HPDE6-E6E7 (cell line): ENCODE results near the gene AP1G2.
"Not testable (repeated sequence)": the region's sequence is repeated elsewhere in the genome, so short reads cannot be mapped to it uniquely, and the experiment has no call there.

Experiments
- DNase-seq: peaks from one replicate; pipeline ENCODE4 v3.0.0; 2011; ENCODE audit warnings: missing footprints; ENCODE audit errors: extremely low spot score

AP1G2 gene

DNA sequence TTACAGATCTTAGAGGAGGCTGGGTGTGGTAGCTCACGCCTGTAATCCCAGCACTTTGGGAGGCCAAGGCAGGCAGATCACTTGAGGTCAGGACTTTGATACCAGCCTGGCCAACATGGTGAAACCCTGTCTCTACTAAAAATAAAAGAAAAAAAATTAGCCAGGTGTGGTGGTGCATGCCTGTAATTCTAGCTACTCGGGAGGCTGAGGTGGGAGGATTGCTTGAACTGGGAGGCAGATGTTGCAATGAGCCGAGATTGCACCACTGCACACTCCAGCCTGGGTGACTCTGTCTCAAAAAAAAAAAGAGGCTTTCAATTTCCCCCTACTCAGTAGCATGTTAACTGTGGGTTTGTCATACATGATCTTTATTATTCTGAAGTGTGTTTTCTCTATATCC, 26.6 kb upstream of the AP1G2 start:
- not testable (repeated sequence) for DNase-seq

DNA sequence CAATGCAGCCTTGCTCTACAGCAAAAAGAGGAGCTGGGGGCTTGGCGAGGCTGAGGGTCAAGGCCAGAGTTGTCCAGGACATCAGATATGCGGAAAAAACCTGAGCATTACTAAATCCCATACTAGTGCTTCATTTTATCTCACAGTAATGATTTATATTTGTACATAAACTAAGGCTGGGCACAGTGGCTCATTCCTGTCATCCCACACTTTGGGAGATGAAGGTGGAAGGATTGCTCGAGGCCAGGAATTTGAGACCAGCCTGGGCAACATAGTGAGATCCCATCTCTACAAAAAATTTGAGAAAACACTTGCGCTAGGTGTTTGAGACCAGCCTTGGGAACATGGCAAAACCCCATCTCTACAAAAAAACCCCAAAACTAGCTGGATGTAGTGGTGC, 22.6 kb upstream of the AP1G2 start:
- DNase-seq, result no peak

DNA sequence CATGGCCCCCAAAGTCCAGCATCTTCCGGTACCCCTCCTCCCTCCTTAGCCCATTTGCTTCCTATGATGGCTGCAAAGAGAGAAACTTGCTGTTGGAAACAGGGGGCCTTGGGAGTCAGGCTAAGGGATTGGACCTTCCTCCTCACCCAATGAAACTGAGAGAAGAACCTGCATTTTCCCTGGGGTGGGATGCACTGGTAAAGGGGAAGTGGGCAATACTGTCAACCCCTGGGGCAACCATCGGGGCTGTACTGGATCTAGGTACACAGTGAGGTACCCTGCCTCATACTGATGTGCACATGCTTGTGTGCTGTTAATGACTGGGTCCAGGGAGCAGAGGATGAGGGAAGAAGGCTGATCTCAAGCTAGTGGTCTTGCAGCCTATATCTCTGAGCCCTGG, 22.0 kb upstream of the AP1G2 start:
- no peak for DNase-seq

DNA sequence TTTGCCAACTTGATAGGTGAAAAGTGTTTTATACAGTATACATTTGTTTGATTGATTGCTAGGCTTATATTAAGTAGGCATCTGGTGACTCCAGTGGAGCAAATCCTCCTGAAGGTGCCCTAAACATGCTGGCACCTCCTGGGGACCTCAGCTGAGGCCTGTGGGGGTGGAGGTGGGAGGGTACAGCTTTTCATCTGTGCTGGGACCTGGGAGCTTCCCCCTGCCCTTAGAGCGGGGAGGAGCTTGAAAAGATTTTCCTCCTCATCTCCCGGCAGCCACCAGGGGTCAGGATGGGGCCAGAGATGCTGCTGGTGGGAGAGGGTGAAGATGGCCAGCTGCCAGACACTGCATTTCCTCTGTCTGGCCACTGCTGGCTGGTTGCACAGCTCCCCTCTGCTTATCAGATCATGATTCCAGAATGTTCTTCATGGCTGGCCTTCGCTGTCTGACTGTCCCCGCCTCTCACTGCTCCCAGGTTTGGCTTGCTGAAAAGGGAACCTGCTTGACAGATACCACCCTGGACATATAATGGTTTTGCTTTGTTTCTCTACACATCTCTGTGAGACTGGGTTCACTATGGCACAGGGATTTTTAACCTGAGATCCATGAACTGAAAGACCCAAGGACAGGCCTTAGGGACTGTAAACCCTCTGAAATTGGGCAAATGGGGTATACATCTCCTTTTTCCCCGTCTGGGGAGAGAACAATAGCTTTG, 21.4 kb upstream of the AP1G2 start:
- DNase-seq, result peak; percentile 81

DNA sequence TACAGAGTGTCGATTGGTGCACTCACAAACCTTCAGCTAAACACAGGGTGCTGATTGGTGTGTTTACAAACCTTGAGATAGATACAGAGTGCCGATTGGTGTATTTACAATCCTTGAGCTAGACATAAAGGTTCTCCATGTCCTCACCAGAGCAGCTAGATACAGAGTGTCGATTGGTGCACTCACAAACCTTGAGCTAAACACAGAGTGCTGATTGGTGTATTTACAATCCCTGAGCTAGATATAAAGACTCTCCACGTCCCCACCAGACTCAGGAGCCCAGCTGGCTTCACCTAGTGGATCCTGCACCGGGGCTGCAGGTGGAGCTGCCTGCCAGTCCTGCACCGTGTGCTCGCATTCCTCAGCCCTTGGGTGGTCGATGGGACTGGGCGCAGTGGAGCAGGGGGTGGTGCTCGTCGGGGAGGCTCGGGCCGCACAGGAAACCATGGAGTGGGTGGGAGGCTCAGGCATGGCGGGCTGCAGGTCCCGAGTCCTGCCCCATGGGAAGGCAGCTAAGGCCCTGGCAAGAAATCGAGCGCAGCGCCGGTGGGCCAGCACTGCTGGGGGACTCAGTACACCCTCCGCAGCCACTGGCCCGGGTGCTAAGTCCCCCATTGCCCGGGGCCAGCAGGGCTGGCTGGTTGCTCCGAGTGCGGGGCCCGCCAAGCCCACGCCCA, 17.1 kb upstream of the AP1G2 start:
- not testable (repeated sequence) for DNase-seq

DNA sequence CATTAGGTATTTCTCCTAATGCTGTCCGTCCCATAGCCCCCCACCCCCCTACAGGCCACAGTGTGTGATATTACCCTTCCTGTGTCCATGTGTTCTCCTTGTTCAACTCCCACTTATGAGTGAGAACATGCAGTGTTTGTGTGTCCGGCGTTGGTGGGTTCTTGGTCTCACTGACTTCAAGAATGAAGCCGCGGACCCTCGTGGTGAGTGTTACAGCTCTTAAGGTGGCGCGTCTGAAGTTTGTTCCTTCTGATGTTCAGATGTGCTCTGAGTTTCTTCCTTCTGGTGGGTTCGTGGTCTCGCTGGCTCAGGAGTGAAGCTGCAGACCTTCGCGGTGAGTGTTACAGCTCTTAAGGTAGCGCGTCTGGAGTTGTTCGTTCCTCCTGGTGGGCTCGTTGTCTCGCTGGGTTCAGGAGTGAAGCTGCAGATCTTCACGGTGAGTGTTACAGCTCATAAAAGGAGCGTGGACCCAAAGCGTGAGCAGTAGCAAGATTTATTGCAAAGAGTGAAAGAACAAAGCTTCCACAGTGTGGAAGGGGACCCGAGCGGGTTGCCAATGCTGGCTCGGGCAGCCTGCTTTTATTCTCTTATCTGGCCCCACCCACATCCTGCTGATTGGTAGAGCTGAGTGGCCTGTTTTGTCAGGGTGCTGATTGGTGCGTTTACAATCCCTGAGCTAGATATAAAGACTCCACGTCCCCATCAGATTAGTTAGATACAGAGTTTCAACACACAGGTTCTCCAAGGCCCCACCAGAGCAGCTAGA, 16.4 kb upstream of the AP1G2 start:
- DNase-seq, result not testable (repeated sequence)

DNA sequence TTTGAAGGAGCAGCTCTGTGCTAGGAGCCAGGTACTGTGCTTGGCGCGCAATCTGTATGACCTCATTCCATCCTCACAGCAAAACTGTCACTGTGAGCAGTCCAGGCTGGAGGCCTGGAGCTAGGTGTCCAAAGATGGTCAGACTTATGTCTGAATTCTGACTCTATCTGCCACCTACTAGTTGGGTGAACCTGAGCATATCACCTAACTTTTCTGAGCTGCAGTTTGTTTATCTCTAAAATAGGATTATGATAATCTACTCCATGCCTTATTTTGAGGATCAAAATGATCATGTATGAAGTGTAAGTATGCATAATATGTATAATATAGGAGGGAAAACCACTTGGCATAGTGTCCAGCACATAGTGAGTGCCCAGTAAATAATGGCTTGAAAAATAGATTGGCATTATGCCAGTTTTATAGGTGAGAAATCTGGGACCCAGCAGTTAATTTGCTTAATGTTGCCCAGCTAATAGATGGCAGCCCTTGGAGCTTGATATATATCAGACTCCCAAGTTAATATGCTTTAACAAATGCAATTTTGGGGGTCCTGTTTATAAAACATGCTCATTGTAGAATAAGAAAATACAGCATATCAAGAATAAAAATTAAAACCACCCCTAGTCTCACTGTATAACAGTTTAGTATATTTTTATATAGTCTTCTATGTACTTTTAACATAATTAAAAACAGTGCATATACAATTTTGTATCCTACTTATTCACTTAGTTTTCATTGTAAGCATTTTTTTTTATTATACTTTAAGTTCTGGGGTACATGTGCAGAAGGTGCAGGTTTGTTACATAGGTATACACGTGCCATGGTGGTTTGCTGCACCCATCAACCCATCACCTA, 15.5 kb upstream of the AP1G2 start:
- no peak for DNase-seq

DNA sequence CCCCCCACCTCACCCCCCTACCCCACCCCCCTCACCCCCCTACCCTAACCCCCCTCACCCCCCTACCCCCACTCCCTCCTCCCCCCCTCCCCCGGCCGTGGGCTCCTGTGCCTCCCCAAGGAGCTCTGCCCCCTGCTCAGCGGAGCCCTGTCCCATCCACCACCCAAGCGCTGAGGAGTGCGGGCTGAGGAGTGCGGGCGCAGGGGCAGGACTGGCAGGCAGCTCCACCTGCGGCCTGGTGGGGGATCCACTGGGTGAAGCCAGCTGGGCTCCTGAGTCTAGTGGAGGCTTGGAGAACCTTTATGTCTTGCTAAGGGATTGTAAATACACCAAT, 13.3 kb upstream of the AP1G2 start:
- no peak for DNase-seq

DNA sequence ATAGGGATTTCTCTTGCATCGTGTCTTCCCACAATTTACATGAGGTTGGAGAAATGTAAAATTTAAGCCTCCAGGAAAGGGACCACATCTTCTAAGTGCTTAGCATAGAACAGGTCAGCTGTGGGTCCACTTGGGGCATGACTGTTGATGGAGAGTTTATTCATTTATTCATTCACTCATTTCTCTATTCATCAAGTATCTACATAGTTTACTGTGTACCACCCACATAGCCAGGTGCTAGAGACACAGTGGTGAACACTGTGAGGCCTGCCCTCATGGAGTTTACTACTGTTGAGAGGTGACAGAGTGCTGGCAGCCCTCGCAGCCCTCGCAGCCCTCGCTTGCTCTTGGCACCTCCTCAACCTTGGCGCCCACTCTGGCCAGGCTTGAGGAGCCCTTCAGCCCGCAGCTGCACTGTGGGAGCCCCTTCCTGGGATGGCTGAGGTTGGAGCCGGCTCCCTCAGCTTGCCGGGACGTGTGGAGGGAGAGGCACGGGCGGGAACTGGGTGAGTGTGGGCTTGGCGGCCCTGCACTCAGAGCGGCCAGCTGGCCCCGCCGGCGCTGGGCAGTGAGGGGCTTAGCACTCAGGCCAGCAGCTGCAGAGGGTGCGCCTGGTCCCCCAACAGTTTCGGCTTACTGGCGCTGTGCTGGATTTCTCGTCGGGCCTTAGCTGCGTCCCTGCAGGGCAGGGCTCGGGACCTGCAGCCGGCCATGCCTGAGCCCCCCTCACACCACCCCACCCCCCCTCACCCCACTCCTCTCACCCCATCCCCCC, 12.7 kb upstream of the AP1G2 start:
- DNase-seq, result no peak

DNA sequence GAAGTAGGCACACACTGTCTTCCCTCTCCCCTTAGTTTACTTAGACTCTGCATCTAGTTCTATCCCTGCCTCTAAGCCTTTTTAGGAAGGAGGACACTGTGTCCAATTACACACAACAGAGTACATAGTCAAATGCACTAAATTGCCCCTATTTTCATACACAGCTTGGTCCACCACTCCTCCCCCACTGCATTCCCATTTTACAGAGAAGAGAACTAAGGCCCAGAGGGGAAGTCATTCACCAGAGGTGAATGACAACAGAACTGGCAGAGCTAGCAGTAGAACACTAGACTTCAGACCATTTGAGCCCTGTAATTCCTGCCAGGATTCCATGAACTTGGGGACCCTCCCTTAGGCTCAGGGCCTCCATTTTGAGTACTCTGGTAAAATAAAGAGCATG, 12.1 kb upstream of the AP1G2 start:
- no peak for DNase-seq

DNA sequence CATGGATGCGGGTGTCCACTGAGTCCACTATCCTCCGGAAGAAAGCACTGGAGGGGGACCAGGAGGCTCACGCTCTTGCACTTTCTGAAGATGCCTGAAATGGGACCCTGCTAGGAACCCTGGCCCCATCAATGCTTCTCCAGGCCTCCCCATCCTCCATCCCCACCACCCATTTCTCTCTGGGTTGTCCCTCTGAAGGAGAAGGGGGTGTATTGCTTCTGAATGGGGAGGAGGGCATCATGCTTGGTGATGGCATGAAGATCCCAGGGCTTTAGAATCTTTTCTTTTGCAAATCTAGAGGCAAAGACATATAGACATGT, 11.7 kb upstream of the AP1G2 start:
- no peak for DNase-seq

DNA sequence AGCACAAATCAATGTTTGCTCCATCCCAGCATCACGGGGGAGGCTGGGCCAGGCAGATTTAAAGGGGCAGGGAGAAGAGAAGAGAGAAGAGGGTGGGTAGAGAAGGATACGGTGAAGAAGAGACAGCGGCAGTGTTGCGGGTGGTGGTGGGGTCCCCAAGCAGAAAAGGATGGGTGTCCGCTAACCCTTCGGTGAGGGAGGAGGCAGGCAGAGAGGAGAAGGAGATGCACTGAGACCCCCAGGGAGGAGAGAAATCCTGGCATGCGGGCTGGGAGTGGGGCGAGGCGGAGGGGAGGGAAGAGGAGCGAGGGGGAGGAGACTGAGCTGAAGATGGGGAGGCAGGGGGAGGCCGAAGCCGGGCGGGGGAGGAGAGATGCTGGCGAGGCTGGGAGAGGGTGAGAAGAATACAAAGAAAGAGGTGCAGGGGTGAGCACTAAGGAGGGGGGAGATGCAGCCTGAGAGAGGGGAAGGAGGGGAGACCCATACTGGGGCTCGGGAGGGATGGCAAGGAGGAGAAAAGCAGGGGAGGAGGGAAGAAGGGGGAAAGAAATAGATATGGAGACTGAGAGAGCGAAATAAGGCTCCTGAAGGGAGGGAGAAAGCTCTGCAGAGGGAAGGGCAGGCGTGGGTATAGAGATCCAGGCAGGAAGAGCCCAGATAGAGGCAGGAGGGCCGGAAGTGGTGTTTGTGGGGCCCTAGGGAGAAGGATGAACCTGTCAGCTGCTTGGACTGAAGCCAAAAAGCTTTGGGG, 11.1 kb upstream of the AP1G2 start, which contains the start of gene JPH4:
Gene JPH4, minus strand, starts transcription at position 231 of the 751 bp plus-strand sequence. CDS start 1,337 bp downstream, outside the sequence.
- DNase-seq, result no peak

DNA sequence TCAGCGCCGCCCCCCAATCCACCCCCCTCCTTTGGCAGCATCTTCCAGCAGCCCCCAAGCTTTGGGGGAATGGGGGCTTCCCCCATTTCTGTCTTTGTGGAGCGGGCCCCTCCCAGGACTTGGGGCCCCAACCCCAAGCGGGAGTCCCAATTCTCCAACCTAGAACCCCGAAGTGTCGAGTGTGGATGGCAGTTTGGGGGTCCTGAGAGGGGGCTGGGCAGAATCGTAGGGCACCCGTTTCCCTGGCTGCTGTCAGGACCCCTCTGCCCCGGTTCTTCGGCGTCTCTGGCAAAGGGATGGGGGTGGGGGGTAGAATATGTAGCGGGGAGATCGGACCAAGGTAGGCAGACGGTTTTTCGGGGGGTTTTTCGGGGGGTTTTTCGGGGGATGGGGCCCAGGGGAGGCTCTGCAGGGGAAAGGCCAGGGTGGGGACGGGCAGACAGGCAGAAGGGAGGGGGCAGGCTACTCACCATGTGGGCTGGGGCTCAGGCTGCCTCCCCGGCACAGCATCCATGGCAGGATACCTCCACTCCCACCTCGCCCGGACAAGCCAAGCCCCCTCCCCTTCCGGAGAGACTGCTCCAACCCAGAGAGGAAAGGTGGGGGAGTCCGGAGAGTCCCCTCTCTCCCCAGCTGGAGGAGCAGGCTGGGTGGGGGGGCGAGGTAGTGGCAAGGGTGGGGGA, 10.3 kb upstream of the AP1G2 start:
- DNase-seq, result no peak

DNA sequence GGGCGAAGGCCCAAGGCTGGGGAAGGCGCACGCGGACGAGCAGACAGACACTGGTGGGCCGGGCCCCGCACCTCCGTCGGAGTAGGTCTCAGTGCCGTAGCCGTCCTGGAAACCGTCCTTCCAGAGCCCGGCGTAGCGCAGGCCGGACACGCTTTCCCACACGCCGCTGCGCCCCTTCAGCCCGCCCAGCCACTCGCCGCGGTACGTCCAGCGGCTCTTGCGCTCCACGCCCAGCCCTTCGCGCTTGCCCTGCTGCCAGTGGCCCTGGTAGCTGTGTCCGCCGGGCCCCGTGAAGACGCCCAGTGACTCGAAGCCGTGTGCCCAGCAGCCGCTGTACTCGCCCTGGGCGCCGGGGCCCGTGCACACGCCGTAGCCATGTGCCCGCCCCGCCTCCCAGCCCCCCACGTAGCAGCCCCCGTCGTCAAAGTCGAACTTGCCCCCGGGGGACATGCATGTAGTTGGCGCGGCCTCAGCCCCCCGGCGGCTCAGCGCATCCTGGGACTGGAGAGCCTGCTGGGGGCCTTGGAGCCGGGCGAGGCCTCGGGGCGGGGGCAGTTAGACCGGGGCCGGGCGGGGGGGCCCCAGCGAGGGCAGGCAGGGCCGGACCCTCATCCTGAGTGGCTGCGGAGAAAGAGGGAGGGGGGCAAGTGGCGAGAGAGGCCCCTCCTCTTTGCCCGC, 9.6 kb upstream of the AP1G2 start:
- DNase-seq, result no peak

DNA sequence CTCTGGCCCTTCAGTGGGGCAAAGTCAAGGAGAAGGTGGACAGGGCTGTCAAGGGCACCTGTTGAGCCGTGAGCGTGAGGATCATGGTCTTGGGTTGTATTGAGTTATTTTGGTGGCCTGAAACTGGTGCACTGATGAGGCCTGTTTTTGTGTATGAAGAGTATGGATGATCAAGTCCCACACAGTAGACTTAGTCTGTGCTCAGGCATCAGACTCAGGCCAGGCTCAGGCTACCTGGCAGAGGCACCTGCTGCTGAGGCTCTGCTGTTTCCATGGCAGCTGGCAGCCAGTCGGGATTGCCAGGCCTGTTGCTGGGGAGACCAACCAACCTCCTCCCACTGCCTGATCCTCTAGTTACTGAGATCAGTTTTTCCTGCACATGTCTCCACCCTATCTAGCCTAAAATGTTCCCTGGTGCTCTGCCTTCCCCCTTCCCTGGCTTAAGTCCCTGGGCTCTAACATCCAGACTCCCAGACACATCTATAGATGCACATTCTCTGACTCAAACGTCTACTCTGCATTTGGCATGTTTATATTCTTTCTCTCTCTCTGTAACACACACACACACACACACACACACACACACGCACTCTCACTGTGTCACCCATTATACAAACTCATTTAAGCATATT, 5.9 kb upstream of the AP1G2 start:
- DNase-seq, result no peak

DNA sequence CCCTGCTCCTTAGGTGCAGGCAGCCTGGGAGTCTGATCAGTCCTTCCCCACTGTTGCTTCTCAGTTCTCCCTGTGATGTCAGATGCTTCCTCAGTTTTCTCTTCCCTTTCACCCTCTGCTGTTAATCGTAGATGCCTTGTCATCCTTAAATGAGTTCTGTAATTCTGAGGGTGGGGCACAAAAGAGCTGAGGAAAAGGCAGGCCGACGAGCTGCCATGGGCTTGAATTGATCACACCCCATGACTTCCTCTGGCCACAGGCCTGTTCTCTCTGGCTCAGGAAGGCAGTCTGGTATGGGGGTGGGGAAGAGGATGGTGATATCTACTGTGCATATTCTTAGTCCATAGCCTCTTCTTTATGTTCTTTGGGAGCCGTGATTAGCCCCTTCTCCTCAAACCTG, 5.2 kb upstream of the AP1G2 start:
- DNase-seq, result no peak

DNA sequence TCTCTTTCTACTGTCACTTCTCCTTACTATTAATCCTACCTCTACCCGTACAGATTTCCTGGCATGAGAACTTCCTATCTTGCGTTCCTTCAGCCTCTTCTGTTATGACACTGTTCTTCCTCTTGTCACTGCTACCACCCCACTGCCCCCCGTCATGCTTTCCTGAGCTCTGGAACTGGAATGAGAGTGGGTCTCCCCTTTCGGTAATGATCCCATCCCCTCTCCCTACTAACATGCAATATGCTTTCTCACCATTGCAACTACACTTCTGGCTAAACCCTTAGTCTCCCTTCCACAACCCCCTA, 4.9 kb upstream of the AP1G2 start:
- DNase-seq, result no peak

DNA sequence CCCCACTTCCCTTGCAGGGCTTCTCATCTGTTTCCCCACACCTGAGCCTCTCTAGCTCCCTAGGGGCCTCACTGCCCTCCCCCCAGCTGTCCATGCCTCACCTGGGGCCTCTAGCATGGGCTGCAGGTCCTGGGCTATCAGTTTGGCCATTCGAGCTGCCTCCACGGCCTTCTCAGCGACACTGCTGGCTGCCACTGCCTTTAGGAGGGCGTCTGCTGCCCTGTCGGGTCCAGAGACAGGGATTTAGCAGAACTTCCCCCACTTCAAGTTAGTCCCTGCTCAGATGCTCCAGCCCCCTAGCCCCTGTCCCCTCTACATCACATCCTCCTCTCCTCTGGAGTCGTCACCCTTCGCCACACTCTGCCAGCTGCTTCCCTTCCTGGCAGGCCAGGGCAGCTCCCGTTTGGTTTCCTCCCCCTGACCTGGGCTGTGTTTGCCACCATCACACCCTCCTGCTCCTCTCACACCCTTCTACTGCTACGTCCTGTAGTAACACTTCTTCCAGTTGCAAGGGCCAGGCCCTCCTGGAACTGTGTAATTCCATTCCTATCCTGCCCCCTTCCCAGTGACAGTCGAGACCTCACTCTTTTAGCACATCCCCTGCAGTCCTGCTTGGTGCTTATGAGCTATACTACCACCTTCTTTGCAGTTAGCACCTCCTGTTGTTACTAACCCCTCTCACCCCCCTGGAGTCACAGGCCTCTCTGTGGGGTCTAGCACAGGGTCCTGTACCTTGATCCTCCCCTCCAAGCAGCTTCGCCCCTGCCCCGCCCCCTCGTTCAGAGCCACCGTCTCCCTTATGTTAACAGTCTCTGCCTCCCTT, 4.3 kb upstream of the AP1G2 start:
- no peak for DNase-seq
